Measurements from ENCODE around the gene CCDC188.

CCDC188 gene

GRCh38 chr22:20117633-20118299, 33.1 kb downstream of the CCDC188 start:
- DNase-seq (ENCODE audit: low spot score), result peak; percentile 33

- DNase-seq (ENCODE audit: low spot score), result peak; percentile 95
These were observed 33.8 kb downstream of the CCDC188 start, which contains the start of gene TRMT2A for GRCh38 chr22:20116951-20117632. TSS of gene TRMT2A (minus strand) at chr22:20117226. CDS start at chr22:20116906, 320 bp downstream.

- DNase-seq (ENCODE audit: low spot score), result no peak
These were observed 34.4 kb downstream of the CCDC188 start for GRCh38 chr22:20116376-20116950.

GRCh38 chr22:20115691-20116375, 35.0 kb downstream of the CCDC188 start, which contains the start of gene RANBP1:
TSS of gene RANBP1 (plus strand) at chr22:20116104. CDS start at chr22:20116185, 81 bp downstream.
- DNase-seq (ENCODE audit: low spot score), result no peak

GRCh38 chr22:20114506-20115475, 36.1 kb downstream of the CCDC188 start:
- DNase-seq (ENCODE audit: low spot score), result no peak

- no peak for DNase-seq (ENCODE audit: low spot score)
These were observed 37.1 kb downstream of the CCDC188 start for GRCh38 chr22:20113551-20114310.

- DNase-seq (ENCODE audit: low spot score), result no peak
These were observed 38.0 kb downstream of the CCDC188 start for GRCh38 chr22:20112623-20113511.

GRCh38 chr22:20111689-20112622, 38.9 kb downstream of the CCDC188 start:
- no peak for DNase-seq (ENCODE audit: low spot score)

- peak; percentile 33 for DNase-seq (ENCODE audit: low spot score)
These were observed 39.7 kb downstream of the CCDC188 start for GRCh38 chr22:20111045-20111688.

- DNase-seq (ENCODE audit: low spot score), result no peak
These were observed 40.4 kb downstream of the CCDC188 start for GRCh38 chr22:20110359-20110985.

- no peak for DNase-seq (ENCODE audit: low spot score)
These were observed 41.2 kb downstream of the CCDC188 start for GRCh38 chr22:20109411-20110358.

- no peak for DNase-seq (ENCODE audit: low spot score)
These were observed 42.1 kb downstream of the CCDC188 start for GRCh38 chr22:20108757-20109230.

GRCh38 chr22:20107951-20108756, 42.7 kb downstream of the CCDC188 start:
- DNase-seq (ENCODE audit: low spot score), result no peak

- DNase-seq (ENCODE audit: low spot score), result no peak
These were observed 43.4 kb downstream of the CCDC188 start for GRCh38 chr22:20107471-20107901.

GRCh38 chr22:20106849-20107237, 44.0 kb downstream of the CCDC188 start:
- no peak for DNase-seq (ENCODE audit: low spot score)
